ENCODE measurements around the gene AP3M1.
A peak's percentile ranks its signal among the peaks of the same experiment; 100 is the strongest.

AP3M1 gene

DNA sequence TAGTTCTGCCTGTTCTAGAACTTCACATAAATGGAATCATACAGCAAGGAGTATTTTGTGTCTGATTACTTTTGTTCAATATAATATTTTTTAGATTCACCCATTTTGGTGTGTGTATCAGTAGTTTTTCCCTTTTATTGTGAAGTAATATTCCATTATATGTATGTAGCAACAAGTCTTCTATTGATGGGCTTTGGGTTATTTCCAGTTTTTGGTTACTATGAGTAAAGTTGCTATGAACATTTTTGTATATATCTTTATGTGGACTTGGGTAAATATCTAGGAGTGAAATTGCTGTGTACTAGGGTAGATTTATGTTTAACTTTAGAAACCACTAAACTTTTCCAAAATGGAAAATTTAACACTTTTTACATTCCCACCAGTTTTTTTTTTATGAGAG, 36.0 kb upstream of the AP3M1 start:
- Histone ChIP-seq H3K79me2 (ENCODE audit: control insufficient read depth, insufficient read depth, low read length, poor library complexity) (peaks cover 6% of the 10 kb centered on the region), H2AFZ (ENCODE audit: insufficient read depth, low read length, poor library complexity) (no peak overlapping the region), H2BK12ac (ENCODE audit: low read length) (no peak overlapping the region), H2BK120ac (ENCODE audit: insufficient read depth, low read length, poor library complexity) (no peak overlapping the region), H3K27me3 (ENCODE audit: insufficient read depth, low read length) (no peaks in the 10 kb centered on the region), H4K91ac (ENCODE audit: low read depth, low read length) (no peak overlapping the region), H3K9me3 (ENCODE audit: insufficient read depth, low read depth, low read length) (no peaks in the 10 kb centered on the region), H3K27ac (ENCODE audit: low read depth, low read length) (no peak overlapping the region), H3K23ac (ENCODE audit: low read length) (no peak overlapping the region), H4K8ac (ENCODE audit: low read depth, low read length) (no peak overlapping the region), H2BK5ac (ENCODE audit: low read depth, low read length, poor library complexity) (no peak overlapping the region), H3K4me1 (ENCODE audit: control insufficient read depth in 1 of 2, insufficient read depth in 2 of 2, low read length in 2 of 2) (peaks cover 3 to 4% of the 10 kb centered on the region in 2 experiments), H3K18ac (ENCODE audit: low read length) (no peak overlapping the region), H3K4me2 (ENCODE audit: low read length) (no peak overlapping the region), H2AK5ac (ENCODE audit: low read length) (no peak overlapping the region), H3K14ac (ENCODE audit: low read length) (no peak overlapping the region), H3K36me3 (ENCODE audit: control insufficient read depth in 1 of 2, insufficient read depth in 2 of 2, low read length in 2 of 2) (peaks cover 0 to 2% of the 10 kb centered on the region in 2 experiments), H3K79me1 (ENCODE audit: low read length) (peaks cover 1% of the 10 kb centered on the region), H3K4me3 (ENCODE audit: low read depth, low read length) (no peak overlapping the region), H3K4ac (ENCODE audit: low read depth, low read length) (no peak overlapping the region), H4K12ac (ENCODE audit: low read depth, low read length) (no peak overlapping the region), H3K9ac (ENCODE audit: low read length) (no peak overlapping the region)
- no peak for DNase-seq

DNA sequence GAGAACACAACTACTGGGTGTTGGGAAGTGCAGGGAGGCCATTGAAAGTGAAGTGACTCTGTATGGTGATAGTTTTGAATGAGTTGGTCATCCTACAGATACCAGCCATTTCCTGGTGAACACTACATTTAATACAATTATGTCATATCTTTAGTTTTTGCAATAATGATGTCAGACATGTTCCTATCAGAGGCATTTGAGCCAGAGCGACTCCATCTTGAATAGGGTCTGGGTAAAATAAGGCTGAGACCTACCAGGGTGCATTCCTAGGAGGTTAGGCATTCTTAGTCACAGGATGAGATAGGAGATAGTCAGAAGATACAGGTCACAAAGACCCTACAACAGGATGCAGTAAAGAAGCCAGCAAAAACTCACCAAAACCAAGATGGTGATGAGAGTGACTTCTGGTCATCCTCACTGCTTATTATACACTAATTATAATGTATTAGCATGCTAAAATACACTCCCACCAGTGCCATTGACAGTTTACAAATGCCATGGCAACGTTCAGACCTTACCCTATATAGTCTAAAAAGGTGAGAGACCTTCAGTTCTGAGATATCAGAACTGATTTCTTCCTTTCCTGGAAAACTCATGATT, 28.6 kb upstream of the AP3M1 start:
- no peak overlapping the region for H3K23ac ChIP-seq (ENCODE audit: low read length)
- no peaks in the 10 kb centered on the region for H3K27me3 ChIP-seq (ENCODE audit: insufficient read depth, low read length)
- no peak overlapping the region for H2AFZ ChIP-seq (ENCODE audit: insufficient read depth, low read length, poor library complexity)
- H2AK5ac ChIP-seq (ENCODE audit: low read length), result no peak overlapping the region
- no peak overlapping the region for H2BK5ac ChIP-seq (ENCODE audit: low read depth, low read length, poor library complexity)
- no peaks in the 10 kb centered on the region for H3K36me3 ChIP-seq (ENCODE audit: control insufficient read depth in 1 of 2, insufficient read depth in 2 of 2, low read length in 2 of 2)
- DNase-seq, result peak; percentile 36 to 70
- H3K9ac ChIP-seq (ENCODE audit: low read length), result no peak overlapping the region
- H2BK12ac ChIP-seq (ENCODE audit: low read length), result no peak overlapping the region
- no peak overlapping the region for H3K4ac ChIP-seq (ENCODE audit: low read depth, low read length)
- H3K14ac ChIP-seq (ENCODE audit: low read length), result no peak overlapping the region
- H3K9me3 ChIP-seq (ENCODE audit: insufficient read depth, low read depth, low read length), result no peaks in the 10 kb centered on the region
- peaks cover 10% of the 10 kb centered on the region for H3K79me1 ChIP-seq (ENCODE audit: low read length)
- no peak overlapping the region for H3K4me3 ChIP-seq (ENCODE audit: low read depth, low read length)
- H3K18ac ChIP-seq (ENCODE audit: low read length), result no peak overlapping the region
- no peak overlapping the region for H3K4me2 ChIP-seq (ENCODE audit: low read length)
- H3K27ac ChIP-seq (ENCODE audit: low read depth, low read length), result no peak overlapping the region
- no peak overlapping the region for H4K12ac ChIP-seq (ENCODE audit: low read depth, low read length)
- no peak overlapping the region for H4K8ac ChIP-seq (ENCODE audit: low read depth, low read length)
- no peak overlapping the region for H4K91ac ChIP-seq (ENCODE audit: low read depth, low read length)
- H3K79me2 ChIP-seq (ENCODE audit: control insufficient read depth, insufficient read depth, low read length, poor library complexity), result peaks cover 14% of the 10 kb centered on the region
- H3K4me1 ChIP-seq (ENCODE audit: control insufficient read depth in 1 of 2, insufficient read depth in 2 of 2, low read length in 2 of 2), result peaks cover 0 to 2% of the 10 kb centered on the region in 2 experiments
- no CpG with 5 or more reads among the region's 2 CpGs for WGBS (ENCODE audit: extremely low coverage, insufficient coverage, insufficient read length)
- H2BK120ac ChIP-seq (ENCODE audit: insufficient read depth, low read length, poor library complexity), result no peak overlapping the region

DNA sequence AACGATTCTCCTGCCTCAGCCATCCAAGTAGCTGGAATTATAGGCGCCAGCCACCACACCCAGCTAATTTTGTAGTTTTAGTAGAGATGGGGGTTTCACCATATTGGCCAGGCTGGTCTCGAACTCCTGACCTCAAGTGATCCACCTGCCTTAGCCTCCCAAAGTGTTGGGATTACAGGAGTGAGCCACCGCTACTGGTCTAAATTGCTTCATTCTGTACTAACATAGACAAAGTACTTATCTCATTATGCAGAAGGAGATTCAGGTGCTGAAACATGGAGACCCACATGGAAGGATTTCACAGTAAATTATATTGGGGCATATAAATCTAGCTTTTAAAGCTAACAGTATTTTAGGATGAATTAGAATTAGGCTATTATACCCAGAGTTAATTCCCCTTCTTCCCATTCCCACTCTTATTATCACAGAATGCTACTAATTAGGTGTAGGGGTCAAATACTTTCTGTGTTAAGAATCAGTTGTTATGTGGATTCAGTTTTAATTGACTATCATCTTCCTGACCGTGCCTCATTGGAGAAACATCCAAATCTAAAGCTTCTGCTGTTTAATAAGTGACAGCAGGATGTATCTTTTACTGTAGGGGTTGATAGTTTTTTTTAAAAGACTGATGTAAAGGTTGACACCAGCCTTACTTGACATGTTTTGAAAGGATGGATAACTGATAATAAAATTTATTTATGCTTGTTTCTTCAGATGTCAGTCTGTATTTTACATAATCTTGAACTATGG, 27.6 kb upstream of the AP3M1 start:
- Histone ChIP-seq H3K4me1 (ENCODE audit: control insufficient read depth in 1 of 2, insufficient read depth in 2 of 2, low read length in 2 of 2) (peaks cover 0 to 2% of the 10 kb centered on the region in 2 experiments), H3K4ac (ENCODE audit: low read depth, low read length) (no peak overlapping the region), H3K9me3 (ENCODE audit: insufficient read depth, low read depth, low read length) (no peaks in the 10 kb centered on the region), H2AFZ (ENCODE audit: insufficient read depth, low read length, poor library complexity) (no peak overlapping the region), H2AK5ac (ENCODE audit: low read length) (no peak overlapping the region), H3K79me1 (ENCODE audit: low read length) (peaks cover 10% of the 10 kb centered on the region), H2BK120ac (ENCODE audit: insufficient read depth, low read length, poor library complexity) (no peak overlapping the region), H3K27ac (ENCODE audit: low read depth, low read length) (no peak overlapping the region), H4K12ac (ENCODE audit: low read depth, low read length) (no peak overlapping the region), H2BK5ac (ENCODE audit: low read depth, low read length, poor library complexity) (no peak overlapping the region), H3K79me2 (ENCODE audit: control insufficient read depth, insufficient read depth, low read length, poor library complexity) (peaks cover 14% of the 10 kb centered on the region), H3K27me3 (ENCODE audit: insufficient read depth, low read length) (no peaks in the 10 kb centered on the region), H3K36me3 (ENCODE audit: control insufficient read depth in 1 of 2, insufficient read depth in 2 of 2, low read length in 2 of 2) (no peaks in the 10 kb centered on the region), H3K23ac (ENCODE audit: low read length) (no peak overlapping the region), H3K4me3 (ENCODE audit: low read depth, low read length) (no peak overlapping the region), H3K9ac (ENCODE audit: low read length) (no peak overlapping the region), H4K8ac (ENCODE audit: low read depth, low read length) (no peak overlapping the region), H4K91ac (ENCODE audit: low read depth, low read length) (no peak overlapping the region), H3K18ac (ENCODE audit: low read length) (no peak overlapping the region), H2BK12ac (ENCODE audit: low read length) (no peak overlapping the region), H3K14ac (ENCODE audit: low read length) (no peak overlapping the region), H3K4me2 (ENCODE audit: low read length) (no peak overlapping the region)
- DNase-seq, result no peak
- no CpG with 5 or more reads among the region's 5 CpGs for WGBS (ENCODE audit: extremely low coverage, insufficient coverage, insufficient read length)

DNA sequence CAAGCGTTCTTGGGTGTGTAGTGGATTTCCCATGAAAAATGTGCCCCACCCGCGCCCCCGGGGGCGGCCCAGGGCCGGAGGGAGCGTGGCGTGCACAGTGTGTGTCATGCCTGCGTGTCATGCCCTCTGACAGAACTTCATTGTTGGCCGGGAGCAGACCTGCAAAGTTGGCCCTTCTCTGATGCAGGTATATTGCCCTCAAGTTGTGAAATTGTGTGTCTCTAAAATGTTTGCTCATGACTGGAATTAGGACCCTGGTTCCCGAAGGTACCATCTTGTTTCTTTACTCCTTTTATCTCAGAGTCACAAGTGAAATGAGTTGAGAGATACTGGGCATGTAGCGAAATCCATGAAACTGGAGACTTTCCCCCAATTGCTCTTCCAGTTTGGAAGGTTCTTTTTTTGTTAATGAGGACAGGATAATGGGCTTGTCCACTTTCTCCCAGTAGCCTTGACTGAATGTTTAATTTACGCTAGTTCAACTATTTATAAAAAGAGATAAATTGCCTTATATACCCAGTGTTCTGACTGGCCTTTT, 26.6 kb upstream of the AP3M1 start:
- H3K79me1 ChIP-seq (ENCODE audit: low read length), result peaks cover 10% of the 10 kb centered on the region
- no peak overlapping the region for H2AK5ac ChIP-seq (ENCODE audit: low read length)
- H3K27ac ChIP-seq (ENCODE audit: low read depth, low read length), result peak overlapping the region; percentile 82
- peak overlapping the region; percentile 78 for H3K9ac ChIP-seq (ENCODE audit: low read length)
- H3K14ac ChIP-seq (ENCODE audit: low read length), result peak overlapping the region; percentile 90
- peak overlapping the region; percentile 77 for H2BK5ac ChIP-seq (ENCODE audit: low read depth, low read length, poor library complexity)
- H4K12ac ChIP-seq (ENCODE audit: low read depth, low read length), result no peak overlapping the region
- peak; percentile 90 to 91 for DNase-seq
- no CpG with 5 or more reads among the region's 13 CpGs for WGBS (ENCODE audit: extremely low coverage, insufficient coverage, insufficient read length)
- peaks cover 9% of the 10 kb centered on the region for H3K79me2 ChIP-seq (ENCODE audit: control insufficient read depth, insufficient read depth, low read length, poor library complexity)
- H3K9me3 ChIP-seq (ENCODE audit: insufficient read depth, low read depth, low read length), result no peaks in the 10 kb centered on the region
- no peaks in the 10 kb centered on the region for H3K27me3 ChIP-seq (ENCODE audit: insufficient read depth, low read length)
- peak overlapping the region; percentile 77 for H2BK120ac ChIP-seq (ENCODE audit: insufficient read depth, low read length, poor library complexity)
- H4K8ac ChIP-seq (ENCODE audit: low read depth, low read length), result peak overlapping the region; percentile 86
- peak overlapping the region; percentile 68 for H4K91ac ChIP-seq (ENCODE audit: low read depth, low read length)
- no peaks in the 10 kb centered on the region for H3K36me3 ChIP-seq (ENCODE audit: control insufficient read depth in 1 of 2, insufficient read depth in 2 of 2, low read length in 2 of 2)
- H3K4me3 ChIP-seq (ENCODE audit: low read depth, low read length), result peak overlapping the region; percentile 93
- peaks cover 0 to 2% of the 10 kb centered on the region in 2 experiments for H3K4me1 ChIP-seq (ENCODE audit: control insufficient read depth in 1 of 2, insufficient read depth in 2 of 2, low read length in 2 of 2)
- peak overlapping the region; percentile 90 for H3K4me2 ChIP-seq (ENCODE audit: low read length)
- no peak overlapping the region for H3K23ac ChIP-seq (ENCODE audit: low read length)
- no peak overlapping the region for H2BK12ac ChIP-seq (ENCODE audit: low read length)
- H3K4ac ChIP-seq (ENCODE audit: low read depth, low read length), result peak overlapping the region; percentile 73
- H2AFZ ChIP-seq (ENCODE audit: insufficient read depth, low read length, poor library complexity), result peak overlapping the region; percentile 90
- peak overlapping the region; percentile 71 for H3K18ac ChIP-seq (ENCODE audit: low read length)
